ENCODE measurements around the gene RYR3.

RYR3 gene

DNA sequence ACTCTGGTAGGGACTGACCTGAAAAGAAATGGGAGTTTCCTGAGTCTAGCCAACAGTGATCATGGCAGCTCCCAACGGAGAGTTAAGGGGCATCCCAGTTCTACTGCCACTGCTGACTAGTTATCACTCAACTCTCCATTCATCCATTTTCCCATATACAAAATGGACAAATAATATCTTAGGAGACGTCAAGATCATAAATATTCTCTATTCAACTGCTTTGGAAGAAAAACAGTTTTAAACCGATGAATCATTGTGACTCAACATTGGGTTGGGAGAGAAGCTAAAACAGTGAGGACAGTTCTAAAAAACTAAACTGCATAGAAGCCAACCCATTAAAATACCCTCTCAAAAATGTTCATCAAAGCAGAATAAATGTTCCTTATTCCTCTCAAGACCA, 600.0 kb downstream of the RYR3 start:
- peak; percentile 61 for DNase-seq

- DNase-seq = no peak
Measured at GRCh38 chr15:33912326-33912725, 601.6 kb downstream of the RYR3 start.

DNA sequence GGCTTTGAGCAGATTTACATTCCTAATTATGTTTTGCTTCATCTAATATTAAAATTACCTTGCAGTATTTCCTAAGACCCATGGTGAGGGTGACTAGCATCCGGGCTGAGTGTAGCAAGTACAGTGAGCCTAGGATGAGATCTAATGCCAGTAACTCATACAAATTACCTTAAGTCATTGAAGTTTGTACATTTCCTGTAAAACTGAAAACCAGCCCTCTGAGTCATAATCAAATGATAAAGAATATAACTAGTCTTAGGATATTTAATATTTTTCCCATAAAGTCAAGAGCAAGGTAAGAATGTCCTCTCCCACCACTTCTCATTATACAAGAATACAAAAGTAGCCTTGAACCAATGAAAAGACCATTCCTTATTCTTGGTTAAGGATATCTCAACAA, 602.7 kb downstream of the RYR3 start:
- no peak for DNase-seq
